HUES6 (cell line): Measurements from ENCODE around the gene KCNV2.

Experiments used
- H3K27ac ChIP-seq: 2 replicates; pipeline ENCODE4 v1.7.0; 2013; ENCODE audit warnings: low read depth, mild to moderate bottlenecking, low read length, inconsistent platforms
- H3K27me3 ChIP-seq: 2 replicates; pipeline ENCODE4 v1.6.1; 2013; ENCODE audit warnings: low read length; ENCODE audit not compliant: control insufficient read depth, insufficient read depth
- H3K36me3 ChIP-seq: 2 replicates; pipeline ENCODE4 v1.6.1; 2013; ENCODE audit warnings: low read length; ENCODE audit not compliant: control insufficient read depth, insufficient read depth
- H3K4me1 ChIP-seq: 2 replicates; pipeline ENCODE4 v1.6.1; 2013; ENCODE audit warnings: low read length; ENCODE audit not compliant: control insufficient read depth, insufficient read depth
- H3K4me3 ChIP-seq: 2 replicates; pipeline ENCODE4 v1.5.1; 2013; ENCODE audit warnings: low read depth, low read length
- H3K9ac ChIP-seq: one replicate; pipeline ENCODE4 v1.6.1; 2013; ENCODE audit warnings: mild to moderate bottlenecking, low read length
- H3K9me3 ChIP-seq: 2 replicates; pipeline ENCODE4 v1.6.1; 2013; ENCODE audit warnings: low read depth, low read length; ENCODE audit not compliant: control insufficient read depth, insufficient read depth

Gene KCNV2

GRCh38 chr9:2717385-2717784 is at the start of gene KCNV2:
Gene KCNV2, plus strand, starts transcription at chr9:2717510. Its CDS starts 230 bp downstream, at chr9:2717740.
- Histone ChIP-seq H3K27me3 (no peaks in the 10 kb centered on the region), H3K9me3 (no peaks in the 10 kb centered on the region), H3K4me1 (no peaks in the 10 kb centered on the region), H3K27ac (no peak within 1 kb of the TSS), H3K9ac (no peak within 1 kb of the TSS), H3K4me3 (no peak within 1 kb of the TSS), H3K36me3 (peaks cover 7% of the 10 kb centered on the region; the same call in 1 of the 2 replicates)

- Histone ChIP-seq H3K9ac (no peak overlapping the region), H3K36me3 (no peaks in the 10 kb centered on the region), H3K27ac (no peak overlapping the region), H3K4me1 (peaks cover 10% of the 10 kb centered on the region), H3K4me3 (no peak overlapping the region), H3K27me3 (no peaks in the 10 kb centered on the region), H3K9me3 (no peaks in the 10 kb centered on the region)
These were observed 44.1 kb upstream of the KCNV2 start for GRCh38 chr9:2673161-2673560.

DNA sequence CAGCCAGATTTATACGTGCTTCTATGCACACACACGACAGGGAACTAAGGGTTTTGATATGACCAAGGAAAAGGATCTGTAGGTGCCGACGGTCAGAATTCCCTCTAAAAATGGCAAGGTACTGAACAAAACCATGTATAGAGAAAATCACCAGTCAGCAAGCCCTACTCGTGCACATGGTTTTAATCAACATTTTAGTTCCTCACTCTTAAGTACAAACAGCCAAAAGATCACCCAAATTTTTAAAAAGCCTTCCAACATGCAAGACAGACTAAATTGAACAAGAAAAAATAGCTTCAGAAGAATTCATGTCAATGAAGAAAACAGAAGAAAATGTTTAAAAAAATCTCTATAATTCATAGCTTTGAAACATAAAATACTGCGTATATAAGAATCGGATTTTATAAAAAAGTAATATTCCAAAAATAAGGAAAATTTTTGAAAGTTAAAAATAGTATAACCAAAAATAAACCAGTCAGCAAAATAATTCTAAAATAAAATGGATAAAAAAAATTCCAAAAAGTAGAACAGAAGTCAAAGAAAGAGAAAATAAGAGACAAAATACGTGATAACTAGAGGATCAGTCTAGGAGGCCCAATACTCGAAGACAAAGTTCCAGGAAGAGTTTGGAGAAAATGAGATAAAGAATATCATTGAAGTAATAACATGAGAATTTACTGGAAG is 43.0 kb upstream of the KCNV2 start:
- Histone ChIP-seq H3K27ac (no peak overlapping the region), H3K4me3 (no peak overlapping the region), H3K9me3 (no peaks in the 10 kb centered on the region), H3K4me1 (peaks cover 11% of the 10 kb centered on the region), H3K27me3 (no peaks in the 10 kb centered on the region), H3K36me3 (no peaks in the 10 kb centered on the region), H3K9ac (no peak overlapping the region)

DNA sequence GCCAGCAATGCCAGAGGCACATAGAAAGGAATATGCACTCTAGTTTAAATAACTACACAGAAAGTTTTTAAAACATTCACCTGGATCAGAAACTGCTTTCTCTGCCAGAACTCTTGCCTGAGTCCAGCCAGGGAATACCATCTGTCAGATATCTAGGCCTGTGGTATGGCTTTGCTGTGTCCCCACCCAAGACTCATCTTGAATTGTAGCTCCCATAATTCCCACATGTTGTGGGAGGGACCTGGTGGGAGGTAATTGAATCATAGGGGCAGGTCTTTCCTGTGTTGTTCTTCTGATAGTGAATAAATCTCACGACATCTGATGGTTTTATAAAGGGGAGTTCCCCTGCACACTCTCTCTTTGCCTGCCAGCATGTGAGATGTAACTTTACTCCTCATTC is 41.5 kb upstream of the KCNV2 start:
- Histone ChIP-seq H3K4me1 (peaks cover 11% of the 10 kb centered on the region), H3K27ac (no peak overlapping the region), H3K9me3 (no peaks in the 10 kb centered on the region), H3K4me3 (no peak overlapping the region), H3K36me3 (no peaks in the 10 kb centered on the region), H3K9ac (no peak overlapping the region), H3K27me3 (no peaks in the 10 kb centered on the region)

DNA sequence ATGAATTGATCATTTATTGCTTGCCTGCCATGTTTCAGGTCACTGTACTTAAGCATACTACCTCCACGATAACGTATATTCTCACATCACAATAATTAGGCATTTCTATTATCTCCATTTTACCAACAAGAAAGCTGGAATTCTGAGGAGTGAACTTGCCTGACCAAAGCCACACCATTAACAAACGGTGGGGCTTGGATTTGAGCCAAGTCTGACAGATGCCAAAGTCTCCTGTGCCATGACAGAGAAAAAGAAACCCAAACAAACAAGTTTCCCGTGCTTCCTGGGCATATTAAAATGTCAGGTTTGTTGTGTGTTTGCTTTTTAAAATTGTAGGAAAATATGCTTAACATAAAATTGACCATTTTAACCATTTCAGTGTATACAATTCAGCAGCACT is 40.8 kb upstream of the KCNV2 start:
- Histone ChIP-seq H3K36me3 (no peaks in the 10 kb centered on the region), H3K4me3 (no peak overlapping the region), H3K9ac (no peak overlapping the region), H3K27me3 (no peaks in the 10 kb centered on the region), H3K9me3 (no peaks in the 10 kb centered on the region), H3K4me1 (peaks cover 11% of the 10 kb centered on the region), H3K27ac (no peak overlapping the region)

GRCh38 chr9:2677915-2678889 is 39.1 kb upstream of the KCNV2 start:
- no peak overlapping the region for H3K4me3 ChIP-seq
- H3K27ac ChIP-seq, result no peak overlapping the region
- H3K9ac ChIP-seq, result no peak overlapping the region
- no peaks in the 10 kb centered on the region for H3K27me3 ChIP-seq
- no peaks in the 10 kb centered on the region for H3K36me3 ChIP-seq
- H3K9me3 ChIP-seq, result no peaks in the 10 kb centered on the region
- peaks cover 11% of the 10 kb centered on the region for H3K4me1 ChIP-seq

- Histone ChIP-seq H3K9ac (no peak overlapping the region), H3K9me3 (no peaks in the 10 kb centered on the region), H3K27ac (no peak overlapping the region), H3K4me3 (no peak overlapping the region), H3K4me1 (peaks cover 11% of the 10 kb centered on the region), H3K36me3 (no peaks in the 10 kb centered on the region), H3K27me3 (no peaks in the 10 kb centered on the region)
These were observed 38.3 kb upstream of the KCNV2 start for GRCh38 chr9:2679011-2679410.

DNA sequence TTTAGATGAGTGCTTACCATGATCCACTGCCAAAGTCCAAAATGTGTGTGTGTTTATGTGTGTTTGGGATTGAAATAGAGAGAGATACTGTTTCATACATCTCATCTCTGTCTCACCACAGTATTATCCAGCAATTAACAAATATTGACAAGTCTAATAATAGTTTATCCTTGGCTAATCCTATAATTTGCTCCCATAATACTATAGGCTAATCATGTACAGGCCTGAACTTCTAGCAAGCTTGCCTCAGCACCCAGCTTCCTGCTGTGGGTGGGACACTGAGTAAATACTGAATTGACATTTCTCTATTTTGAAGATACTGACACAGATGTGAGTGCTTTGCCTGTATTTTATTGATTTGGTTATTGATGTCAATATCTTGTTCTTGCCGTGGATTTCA is 35.3 kb upstream of the KCNV2 start:
- no peaks in the 10 kb centered on the region for H3K27me3 ChIP-seq
- peaks cover 15% of the 10 kb centered on the region for H3K4me1 ChIP-seq
- no peak overlapping the region for H3K4me3 ChIP-seq
- no peaks in the 10 kb centered on the region for H3K36me3 ChIP-seq
- no peak overlapping the region for H3K9ac ChIP-seq
- no peaks in the 10 kb centered on the region for H3K9me3 ChIP-seq
- H3K27ac ChIP-seq, result no peak overlapping the region

GRCh38 chr9:2686911-2687310 is 30.4 kb upstream of the KCNV2 start:
- Histone ChIP-seq H3K27ac (no peak overlapping the region), H3K27me3 (no peaks in the 10 kb centered on the region), H3K9me3 (no peaks in the 10 kb centered on the region), H3K36me3 (no peaks in the 10 kb centered on the region), H3K4me3 (no peak overlapping the region), H3K4me1 (peaks cover 6% of the 10 kb centered on the region; the same call in 1 of the 2 replicates), H3K9ac (no peak overlapping the region)

- H3K9ac ChIP-seq, result no peak overlapping the region
- H3K4me1 ChIP-seq, result peaks cover 6% of the 10 kb centered on the region; the same call in 1 of the 2 replicates
- no peaks in the 10 kb centered on the region for H3K36me3 ChIP-seq
- no peaks in the 10 kb centered on the region for H3K27me3 ChIP-seq
- H3K27ac ChIP-seq, result no peak overlapping the region
- H3K4me3 ChIP-seq, result no peak overlapping the region
- H3K9me3 ChIP-seq, result no peaks in the 10 kb centered on the region
These were observed 28.7 kb upstream of the KCNV2 start for GRCh38 chr9:2688636-2689035.

GRCh38 chr9:2691212-2691611 is 26.1 kb upstream of the KCNV2 start:
- Histone ChIP-seq H3K4me3 (no peak overlapping the region), H3K27ac (no peak overlapping the region), H3K36me3 (no peaks in the 10 kb centered on the region), H3K9ac (no peak overlapping the region), H3K9me3 (no peaks in the 10 kb centered on the region), H3K27me3 (no peaks in the 10 kb centered on the region), H3K4me1 (peaks cover 6% of the 10 kb centered on the region; the same call in 1 of the 2 replicates)
